ENCODE measurements around the gene CRTC1.

CRTC1 gene

DNA sequence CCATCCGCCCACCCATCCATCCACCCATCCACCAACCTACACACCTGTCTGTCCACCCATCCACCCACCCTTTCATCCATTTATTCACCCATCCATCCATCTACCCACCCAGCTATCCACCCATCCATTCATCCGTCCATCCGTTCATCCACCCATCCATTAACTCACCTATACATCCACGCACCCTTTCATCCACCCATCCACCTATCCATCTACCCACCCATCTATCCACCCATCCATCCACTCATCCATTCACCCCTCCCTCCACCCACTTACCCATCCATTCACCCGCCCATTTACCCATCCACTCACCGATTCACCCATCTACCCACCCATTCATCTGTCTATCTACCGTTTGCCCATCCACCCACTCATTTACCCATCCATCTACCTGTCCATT lies 29.0 kb upstream of the CRTC1 start:
- no peak for DNase-seq

DNA sequence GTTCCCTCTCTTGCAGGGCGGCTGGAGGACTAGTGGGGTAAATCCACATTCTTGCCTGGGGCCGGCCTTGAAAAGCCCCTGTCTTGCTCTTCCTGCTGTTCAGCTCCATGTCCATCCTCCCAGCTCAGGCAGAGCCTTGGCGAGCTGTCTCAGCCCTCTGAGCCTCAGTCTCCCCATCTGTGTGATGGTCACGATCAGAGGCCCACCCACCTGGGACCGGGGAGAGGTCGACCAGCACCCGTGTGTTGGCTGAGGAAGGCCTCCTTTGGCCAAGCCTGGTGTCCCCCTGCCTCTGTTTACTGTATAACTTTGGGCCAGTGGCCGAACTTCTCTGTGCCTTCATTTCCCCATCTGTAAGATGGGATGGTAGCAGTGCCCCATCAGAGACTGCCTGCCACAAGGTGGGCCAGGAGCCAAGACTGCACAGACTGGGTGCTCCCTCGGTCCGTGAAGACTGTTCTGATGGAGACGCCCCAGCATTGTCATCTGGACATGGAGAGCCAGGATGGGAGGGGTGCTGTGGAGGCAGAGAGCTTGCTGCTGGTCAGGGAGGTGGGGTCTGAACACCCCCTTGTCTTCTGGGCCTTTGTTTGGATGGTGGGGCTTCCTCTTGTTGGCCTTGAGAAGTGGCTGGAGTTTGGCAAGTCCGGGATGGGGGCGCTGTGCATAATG lies 28.2 kb upstream of the CRTC1 start:
- no peak for DNase-seq

DNA sequence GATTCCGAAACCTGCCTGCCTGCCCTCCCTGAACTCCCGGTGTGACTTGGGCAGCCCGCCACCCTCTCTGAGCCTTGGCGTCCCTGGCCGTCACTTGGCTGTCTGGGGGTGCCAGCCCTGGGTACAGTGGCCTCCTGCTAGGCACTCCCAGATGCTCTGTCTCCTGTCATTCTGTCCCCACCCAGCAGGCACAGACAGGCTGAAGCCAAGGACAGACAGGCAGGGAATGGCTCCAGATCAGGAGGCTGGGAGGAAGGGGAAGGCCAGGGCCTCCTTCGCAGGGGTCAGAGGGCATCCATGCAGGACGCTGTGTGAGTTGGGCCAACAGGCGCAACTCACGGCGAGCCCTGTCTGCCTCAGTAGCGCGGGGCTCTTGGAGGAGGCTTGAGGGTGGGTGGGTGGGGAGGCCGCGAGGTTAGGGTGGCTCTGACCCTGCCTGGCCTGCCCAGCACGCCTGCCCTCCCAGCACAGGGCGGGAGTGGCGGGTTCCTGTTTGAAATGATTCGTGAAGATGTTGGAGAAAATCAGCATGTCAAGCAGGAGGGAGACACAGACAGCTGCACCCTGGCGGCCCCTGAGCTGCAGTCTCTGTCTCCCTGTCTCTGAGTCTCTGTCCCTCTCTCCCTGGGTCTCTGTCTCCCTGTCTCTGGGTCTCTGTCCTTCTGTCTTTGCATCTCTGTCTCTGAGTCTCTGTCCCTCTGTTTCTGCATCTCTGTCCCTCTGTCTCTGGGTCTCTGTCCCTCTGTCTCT lies 27.0 kb upstream of the CRTC1 start:
- no peak for DNase-seq

DNA sequence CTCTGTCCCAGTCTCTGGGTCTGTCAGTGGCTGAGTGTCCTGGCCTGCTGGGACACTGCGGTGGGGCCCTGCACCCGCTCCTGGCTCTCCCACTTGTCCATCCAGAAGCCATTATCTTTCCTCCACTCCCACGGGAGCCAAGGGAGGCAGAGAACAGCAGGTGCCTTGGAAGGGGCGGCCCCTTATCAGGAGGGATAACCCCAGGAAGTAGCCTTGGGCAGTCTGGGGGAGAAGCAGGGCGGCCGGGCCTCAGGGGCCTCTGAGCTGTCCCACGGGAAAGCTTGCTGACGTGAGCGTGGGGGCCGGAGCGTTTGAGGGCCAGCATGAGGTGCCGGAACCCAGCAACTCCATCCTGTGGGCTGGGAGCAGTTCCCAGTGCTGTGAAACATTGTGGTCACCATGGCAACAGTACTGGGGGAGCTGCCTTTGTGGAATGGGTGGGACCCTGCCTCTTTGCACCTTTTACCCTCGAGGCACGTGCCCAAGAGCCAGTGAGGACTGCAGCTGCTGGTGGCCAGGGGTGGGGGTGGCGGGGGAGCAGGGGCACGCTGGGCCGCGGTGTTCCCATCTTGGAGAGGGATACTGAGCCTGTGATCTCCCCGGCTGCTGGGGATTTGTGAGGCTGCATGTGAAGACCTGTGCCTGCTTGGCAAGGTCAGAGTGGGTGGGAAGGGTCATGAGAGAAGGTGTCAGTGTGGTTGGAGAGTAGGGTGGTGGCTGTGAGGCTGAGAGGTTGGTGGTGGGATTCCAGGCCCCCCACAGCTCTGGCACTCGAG lies 25.7 kb upstream of the CRTC1 start:
- DNase-seq: no peak

DNA sequence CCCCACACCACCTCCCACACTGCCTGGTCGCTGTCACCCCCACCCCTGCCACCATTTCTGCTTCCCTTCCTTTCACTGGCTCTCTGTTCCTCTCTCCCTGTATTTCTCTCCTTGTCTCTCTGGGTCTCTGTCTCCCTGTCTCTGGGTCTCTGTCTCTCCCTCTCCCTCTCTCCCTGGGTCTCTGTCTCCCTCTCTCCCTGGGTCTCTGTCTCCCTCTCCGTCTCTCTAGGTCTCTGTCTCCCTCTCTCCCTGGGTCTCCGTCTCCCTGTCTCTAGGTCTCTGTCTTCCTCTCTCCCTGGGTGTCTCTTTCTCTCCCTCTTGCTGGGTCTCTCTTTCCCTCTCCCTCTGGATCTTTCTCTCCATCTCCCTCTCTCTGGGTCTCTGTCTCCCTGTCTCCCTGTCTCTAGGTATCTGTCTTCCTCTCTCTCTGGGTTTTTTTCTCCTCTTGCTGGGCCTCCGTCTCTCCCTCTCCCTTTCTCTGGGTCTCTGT lies 25.1 kb upstream of the CRTC1 start:
- no peak for DNase-seq

DNA sequence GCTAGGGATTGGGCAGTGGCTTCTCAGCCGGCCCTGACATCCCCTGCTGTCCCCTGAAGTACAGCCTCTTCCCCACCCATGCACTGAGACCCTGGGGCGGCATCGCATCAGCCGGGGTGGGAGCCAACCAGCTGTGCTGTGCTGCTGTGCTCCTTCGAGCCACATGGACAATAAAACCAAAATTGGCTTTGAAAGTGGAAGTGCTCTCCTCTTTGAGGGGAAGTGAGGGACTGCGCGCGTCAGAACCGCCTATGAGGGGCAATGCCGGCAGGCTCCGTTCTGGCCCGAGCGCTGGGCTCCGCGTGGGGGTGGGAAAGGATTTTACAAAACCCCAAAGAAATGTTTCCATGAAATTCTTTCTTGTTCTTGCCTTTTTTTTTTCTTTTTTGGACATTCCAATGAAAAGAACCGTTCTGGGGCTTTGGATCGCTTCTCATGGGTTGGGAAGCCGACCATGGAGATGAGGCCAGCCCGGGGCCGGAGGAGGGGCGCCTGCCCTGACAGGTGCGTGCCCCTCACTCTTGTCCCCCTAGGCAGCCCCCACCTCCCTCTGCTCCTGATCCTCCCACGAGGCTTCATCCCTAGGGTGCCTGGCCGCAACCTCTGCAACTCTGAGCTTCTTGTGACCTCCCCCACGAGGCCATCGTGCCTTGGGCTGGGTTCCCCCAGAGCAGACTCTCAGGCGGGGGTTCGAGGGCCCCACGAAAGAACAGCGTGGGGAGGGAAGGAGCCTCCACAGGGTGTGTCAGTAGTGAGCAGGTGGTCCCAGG lies 24.0 kb upstream of the CRTC1 start:
- DNase-seq: peak; percentile 34

DNA sequence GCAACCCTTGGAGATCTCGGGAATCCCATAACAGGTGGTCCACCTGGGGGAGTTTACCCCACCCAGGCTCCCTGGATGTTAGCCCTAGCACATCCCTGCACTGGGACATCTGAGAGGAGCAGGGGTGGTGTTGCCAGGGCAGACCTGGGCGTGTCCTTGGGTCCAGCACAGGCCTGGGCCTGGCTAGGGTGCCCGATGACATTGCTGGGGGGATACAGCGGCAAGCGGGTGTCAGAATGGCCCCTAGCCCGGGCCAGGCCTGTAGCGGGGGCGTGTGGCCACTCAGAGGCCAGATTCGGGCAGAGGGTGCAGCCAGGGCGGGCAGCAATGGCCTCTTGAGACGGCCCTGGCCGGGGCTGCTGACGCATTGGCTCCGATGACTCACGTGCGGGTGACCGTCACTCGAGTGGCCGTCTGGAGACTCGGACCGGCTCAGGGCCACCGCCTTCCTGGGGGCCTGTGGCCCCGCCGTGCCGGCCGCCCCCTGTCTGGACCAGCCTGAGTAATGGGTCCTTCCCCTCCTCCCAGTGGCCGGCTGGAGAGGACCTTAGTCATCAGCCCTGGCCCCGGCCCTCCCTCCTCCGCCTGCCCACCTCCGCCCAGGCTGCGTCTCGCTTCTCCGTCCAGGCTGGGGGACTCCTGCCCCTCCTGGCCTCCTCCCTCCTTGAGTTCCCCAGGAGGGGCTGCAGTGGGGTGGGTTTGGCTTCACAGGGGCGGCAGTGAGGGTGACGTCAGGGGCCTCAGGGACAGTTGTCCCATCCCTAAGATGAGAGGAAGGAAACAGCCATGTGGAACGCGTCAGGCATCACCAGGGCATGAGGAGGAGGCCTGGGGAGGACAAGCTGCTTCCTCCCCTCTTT lies 23.2 kb upstream of the CRTC1 start:
- no peak for DNase-seq

DNA sequence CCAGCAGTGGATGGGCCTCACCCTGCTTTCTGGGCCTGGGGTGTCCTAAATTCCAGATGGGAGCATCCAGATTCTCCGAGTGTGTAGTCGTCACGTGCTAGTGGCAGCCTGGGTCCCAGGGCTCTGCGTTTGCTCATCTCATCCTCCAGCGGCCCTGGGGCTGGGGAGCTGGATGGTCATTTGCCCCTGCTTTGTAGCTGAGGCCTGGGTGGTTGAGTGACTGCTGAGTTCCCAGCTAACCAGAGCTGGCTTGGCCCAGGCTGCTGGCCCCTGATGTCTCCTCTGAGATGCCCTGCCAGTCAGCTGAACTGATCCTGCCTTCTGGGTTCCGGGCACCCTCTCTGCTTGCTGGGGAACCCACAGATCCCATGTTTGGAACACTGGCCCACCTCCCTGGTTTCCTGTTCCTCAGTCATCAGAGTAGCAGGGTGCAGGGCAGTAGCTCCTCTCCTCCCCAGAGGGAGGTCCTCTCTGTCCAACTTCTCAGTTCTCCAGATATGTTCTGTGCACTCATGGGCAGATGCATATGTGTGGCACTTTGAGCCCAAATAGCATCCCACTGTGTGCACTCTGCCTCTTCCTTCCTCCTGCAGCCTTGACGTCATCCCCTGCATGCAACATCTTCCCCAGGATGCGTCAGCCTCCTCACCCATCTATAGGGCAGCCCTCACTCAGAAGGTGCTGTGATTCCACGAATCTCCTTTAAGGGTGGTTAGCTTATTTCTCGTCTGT lies 22.4 kb upstream of the CRTC1 start:
- no peak for DNase-seq

DNA sequence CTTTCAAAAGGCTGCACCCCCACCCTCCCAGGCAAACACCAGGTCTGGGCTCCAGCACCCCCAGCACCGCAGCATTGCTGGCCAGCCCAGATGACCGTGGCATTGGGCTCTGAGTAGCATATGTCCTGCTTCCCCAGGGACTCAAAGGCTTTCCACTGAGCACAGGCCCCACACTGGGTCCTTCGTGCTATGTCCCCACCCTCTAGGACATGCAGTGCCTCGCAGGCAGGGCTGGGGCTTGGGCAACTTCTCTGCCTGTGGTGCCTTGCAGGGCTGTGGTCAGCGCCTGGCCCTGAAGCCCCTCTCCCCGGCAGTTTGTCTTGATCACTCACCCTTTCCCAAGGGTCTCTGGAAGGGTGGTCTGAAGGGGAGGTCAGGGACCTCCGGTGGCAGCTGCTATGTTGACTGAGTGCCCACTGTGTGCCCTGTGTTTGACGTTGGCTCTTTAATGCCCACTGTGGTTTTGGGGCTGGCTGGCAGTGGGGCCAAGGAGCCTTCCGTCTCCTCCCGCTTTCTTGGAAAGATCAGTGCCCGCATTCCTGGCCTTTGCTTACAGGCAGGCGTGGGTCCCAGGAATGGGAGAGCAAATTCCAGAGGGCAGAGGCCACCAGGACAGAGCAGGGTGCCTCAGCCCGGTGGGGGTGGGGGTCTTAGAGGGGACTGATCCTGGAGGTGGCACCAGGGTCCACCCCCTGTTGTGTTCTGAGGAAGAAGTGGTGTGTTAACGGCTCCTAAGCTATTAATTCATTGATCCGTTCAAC lies 20.3 kb upstream of the CRTC1 start:
- no peak for DNase-seq

DNA sequence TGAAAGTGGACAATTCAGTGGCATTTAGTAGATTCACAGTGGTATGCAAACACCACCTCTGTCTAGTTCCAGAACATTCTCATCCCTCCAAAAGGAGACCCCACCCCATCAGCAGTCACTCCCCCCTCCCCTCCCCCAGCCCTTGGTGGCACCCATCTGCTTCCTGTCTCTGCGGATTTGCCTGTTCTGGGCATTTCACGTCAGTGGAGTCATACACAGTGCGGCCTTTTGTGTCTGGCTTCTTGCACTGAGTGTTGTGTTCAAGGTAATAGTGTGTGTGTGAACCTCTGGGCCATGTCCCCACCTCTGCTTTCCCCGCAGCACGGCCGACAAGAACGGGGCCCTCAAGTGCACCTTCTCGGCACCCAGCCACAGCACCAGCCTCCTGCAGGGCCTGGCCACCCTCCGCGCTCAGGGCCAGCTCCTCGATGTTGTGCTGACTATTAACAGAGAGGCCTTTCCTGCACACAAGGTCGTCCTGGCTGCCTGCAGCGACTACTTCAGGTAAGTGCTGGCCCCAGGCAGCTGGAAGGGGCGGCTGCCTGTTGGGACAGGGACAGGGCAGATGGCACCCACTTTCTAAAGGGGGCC lies 19.4 kb upstream of the CRTC1 start:
- DNase-seq: no peak

DNA sequence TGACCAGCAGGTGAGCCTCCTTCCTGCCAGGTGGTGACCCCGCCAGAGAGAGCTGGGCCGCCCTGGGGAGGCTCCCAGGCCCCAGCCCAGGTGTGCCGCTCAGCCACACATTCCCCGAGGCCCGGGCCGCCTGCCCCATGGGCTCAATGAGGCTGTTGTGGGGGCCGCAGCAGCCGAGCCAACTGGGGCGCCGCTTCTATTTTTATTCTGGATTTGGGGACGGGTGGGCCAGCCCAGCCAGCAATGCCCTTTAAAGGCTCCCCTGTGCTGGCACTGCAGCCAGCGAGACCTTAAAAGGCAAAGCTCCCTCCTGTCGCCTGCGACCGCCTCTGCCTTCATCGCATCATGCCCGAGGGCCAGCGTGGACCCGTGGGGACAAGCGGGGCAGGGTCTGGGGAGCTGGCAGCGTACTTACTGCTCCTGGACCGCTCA lies 17.7 kb upstream of the CRTC1 start:
- DNase-seq: no peak

DNA sequence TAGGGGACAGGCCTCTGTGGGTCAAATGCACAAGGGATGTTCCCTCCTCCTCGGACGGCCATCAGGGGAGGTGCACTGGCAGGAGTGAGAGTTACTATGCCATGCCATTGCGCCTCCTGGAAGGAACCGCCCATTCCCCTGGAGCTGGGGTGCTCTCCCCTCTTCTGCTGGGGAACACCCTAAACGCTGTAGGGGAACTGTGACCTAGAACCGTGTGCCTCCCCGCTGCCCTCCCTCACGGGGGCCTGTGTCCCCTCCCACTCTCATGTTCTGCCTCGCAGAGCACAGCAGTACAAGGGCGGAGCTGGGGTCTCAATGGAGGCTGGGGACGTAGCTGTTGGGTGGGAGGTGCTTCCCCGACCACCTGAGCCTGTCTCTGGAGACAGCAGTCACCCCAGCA lies 17.2 kb upstream of the CRTC1 start:
- no peak for DNase-seq

DNA sequence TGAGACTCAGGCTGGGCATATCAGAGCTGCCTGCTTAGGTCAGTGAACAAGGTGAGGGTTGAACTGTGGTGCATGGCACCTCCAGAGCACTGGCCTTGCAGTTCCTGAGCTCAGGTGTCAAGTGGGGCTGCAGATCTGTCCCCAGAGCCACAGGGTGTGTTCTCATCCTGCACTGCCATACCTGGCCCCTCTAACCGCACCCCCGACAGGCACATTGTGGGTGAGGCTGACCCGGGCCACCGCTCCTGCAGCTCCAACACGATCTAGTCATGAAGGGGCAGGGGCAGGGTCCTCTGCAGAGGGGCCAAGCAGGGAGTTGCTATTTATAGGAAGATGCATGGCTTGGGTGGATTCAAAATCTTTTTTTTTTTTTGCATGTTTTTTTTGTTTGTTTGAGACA lies 16.7 kb upstream of the CRTC1 start:
- no peak for DNase-seq

DNA sequence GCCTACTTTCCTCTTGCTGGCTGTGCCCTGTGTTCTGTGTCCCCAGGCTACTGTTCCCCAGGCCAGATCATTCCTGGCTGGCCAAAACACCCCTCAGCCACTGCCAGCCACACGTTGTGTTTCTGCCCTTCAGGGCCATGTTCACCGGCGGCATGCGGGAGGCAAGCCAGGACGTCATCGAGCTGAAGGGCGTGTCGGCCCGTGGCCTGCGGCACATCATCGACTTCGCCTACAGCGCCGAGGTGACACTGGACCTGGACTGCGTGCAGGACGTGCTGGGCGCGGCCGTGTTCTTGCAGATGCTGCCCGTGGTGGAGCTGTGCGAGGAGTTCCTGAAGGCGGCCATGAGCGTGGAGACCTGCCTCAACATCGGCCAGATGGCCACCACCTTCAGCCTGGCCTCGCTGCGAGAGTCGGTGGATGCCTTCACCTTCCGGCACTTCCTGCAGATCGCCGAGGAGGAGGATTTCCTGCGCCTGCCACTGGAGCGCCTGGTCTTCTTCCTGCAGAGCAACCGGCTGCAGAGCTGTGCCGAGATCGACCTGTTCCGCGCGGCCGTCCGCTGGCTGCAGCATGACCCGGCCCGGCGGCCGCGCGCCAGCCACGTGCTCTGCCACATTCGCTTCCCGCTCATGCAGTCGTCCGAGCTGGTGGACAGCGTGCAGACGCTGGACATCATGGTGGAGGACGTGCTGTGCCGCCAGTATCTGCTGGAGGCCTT lies 15.8 kb upstream of the CRTC1 start:
- no peak for DNase-seq

DNA sequence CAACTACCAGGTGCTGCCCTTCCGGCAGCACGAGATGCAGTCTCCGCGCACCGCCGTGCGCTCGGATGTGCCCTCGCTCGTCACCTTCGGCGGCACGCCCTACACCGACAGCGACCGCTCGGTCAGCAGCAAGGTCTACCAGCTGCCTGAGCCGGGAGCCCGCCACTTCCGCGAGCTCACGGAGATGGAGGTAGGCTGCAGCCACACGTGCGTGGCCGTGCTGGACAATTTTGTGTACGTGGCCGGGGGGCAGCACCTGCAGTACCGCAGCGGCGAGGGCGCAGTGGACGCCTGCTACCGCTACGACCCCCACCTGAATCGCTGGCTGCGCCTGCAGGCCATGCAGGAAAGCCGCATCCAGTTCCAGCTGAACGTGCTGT lies 15.2 kb upstream of the CRTC1 start:
- DNase-seq: no peak

DNA sequence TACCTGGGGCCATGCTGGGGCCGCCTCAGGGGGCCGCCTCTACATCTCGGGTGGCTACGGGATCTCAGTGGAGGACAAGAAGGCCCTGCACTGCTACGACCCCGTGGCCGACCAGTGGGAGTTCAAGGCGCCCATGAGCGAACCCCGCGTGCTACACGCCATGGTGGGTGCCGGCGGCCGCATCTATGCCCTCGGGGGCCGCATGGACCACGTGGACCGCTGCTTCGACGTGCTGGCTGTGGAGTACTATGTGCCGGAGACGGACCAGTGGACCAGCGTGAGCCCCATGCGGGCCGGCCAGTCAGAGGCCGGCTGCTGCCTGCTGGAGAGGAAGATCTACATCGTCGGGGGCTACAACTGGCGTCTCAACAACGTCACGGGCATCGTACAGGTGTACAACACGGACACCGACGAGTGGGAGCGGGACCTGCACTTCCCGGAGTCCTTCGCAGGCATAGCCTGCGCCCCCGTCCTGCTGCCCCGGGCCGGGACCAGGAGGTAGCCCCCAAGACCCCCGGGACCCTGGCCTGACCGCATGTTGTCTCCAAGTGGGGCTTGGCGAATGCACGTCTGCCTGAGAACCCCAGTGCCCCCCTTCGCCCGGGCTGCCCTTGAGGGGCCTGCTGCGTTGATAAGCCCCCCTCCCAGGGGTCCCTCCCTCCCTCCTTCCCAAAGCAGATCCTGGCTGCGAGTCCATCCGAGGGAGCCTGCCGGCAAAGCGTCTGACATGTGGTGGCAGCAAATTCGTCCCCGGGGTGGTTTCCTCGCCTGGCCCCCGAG lies 14.5 kb upstream of the CRTC1 start:
- no peak for DNase-seq

DNA sequence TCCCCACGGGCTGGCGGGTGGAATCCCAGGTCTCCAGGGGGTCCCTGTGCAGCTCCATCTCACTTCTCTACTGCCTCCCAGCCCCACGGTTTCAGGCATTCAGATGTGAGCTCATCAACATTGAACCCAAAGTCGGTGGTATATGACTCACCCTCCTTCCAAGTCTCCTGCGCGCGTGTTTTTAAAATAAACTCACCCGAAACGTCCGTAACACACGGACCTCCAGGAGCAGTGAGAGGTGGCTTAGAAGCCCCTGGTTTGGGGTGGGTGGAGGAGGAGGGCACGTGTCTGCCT lies 14.0 kb upstream of the CRTC1 start:
- no peak for DNase-seq

DNA sequence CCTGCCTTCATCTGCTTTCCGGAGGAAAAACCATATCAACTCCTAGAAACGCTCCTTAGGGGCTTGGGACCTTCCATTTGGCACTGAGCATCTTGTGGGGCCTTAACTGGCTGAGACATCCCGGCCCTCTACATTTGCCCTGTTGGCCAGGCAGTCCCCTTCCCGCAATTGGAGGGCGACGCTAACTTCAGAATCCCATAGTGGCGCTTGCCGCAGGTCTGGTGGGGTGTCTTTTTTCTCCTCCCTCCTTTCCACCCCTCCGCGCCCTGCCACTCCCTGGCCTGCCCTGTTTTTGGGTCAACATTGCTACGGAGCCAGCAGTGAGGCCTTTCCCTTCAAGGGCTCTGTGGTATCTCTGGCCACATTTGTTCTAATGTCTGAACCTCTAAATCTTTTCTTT lies 13.6 kb upstream of the CRTC1 start:
- no peak for DNase-seq

DNA sequence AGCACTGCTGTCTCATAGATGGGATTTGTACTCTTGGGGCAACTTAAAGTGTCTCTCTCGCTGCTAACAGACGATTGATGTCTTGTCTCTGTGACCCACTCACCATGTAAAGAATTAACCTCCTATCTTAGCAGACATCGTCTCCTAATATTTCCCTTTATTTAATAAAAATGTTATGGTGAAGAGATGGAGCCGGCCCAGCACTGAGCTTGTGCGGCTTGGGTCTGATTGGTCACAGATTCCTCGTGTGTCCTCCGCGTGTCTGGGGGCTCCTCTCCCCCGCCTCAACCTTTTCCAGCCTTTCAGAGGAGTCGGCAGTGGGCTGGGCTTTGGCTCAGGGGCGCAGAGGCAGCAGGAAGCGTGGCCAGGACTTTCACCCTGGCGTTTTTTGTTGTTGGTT lies 13.2 kb upstream of the CRTC1 start:
- DNase-seq: no peak
